Chondrocyte (in vitro differentiated cells): ENCODE results near the gene ERVH48-1. TPM values are rescaled to one million over a fixed set of nuclear protein-coding genes. Genes with fewer than 3 reads are reported as not detected.

ENCODE experiments used
- DNase-seq: peaks from one replicate; pipeline ENCODE4 v3.0.0; 2021; ENCODE audit warnings: mixed read lengths, low spot score
- H3K27ac Mint-ChIP-seq: one replicate; pipeline ENCODE4 v1.8.0; 2021; ENCODE audit warnings: mild to moderate bottlenecking, moderate library complexity, mixed read lengths; ENCODE audit not compliant: unreplicated experiment
- H3K27me3 Mint-ChIP-seq: 2 replicates; pipeline ENCODE4 v1.8.0; 2021; ENCODE audit warnings: low read depth, mixed read lengths
- H3K36me3 Mint-ChIP-seq: 2 replicates; pipeline ENCODE4 v1.8.0; 2021; ENCODE audit warnings: low read depth, mixed read lengths
- H3K4me1 Mint-ChIP-seq: 2 replicates; pipeline ENCODE4 v1.8.0; 2021; ENCODE audit warnings: low read depth, mild to moderate bottlenecking, mixed read lengths
- H3K4me3 Mint-ChIP-seq: one replicate; pipeline ENCODE4 v1.8.0; 2021; ENCODE audit warnings: mild to moderate bottlenecking, moderate library complexity, mixed read lengths; ENCODE audit not compliant: unreplicated experiment
- H3K9me3 Mint-ChIP-seq: 2 replicates; pipeline ENCODE4 v1.8.0; 2021; ENCODE audit warnings: low read depth, mixed read lengths
- total RNA-seq: library from RNA; stranded (reverse); gene quantifications from 3 replicates; pipeline ENCODE4 v1.2.1, GENCODE V29; 2021
- TF ChIP-seq, protein P1 (sequence below): fragments of 200-600 bp; sonication (generic); IDR thresholded peaks from 2 replicates; pipeline ENCODE4 v1.5.0; 2021; ENCODE audit warnings: antibody characterized with exemption, mild to moderate bottlenecking, moderate library complexity

ERVH48-1 gene
- total RNA-seq, 1 donor from 2014 or later: not detected

DNA sequence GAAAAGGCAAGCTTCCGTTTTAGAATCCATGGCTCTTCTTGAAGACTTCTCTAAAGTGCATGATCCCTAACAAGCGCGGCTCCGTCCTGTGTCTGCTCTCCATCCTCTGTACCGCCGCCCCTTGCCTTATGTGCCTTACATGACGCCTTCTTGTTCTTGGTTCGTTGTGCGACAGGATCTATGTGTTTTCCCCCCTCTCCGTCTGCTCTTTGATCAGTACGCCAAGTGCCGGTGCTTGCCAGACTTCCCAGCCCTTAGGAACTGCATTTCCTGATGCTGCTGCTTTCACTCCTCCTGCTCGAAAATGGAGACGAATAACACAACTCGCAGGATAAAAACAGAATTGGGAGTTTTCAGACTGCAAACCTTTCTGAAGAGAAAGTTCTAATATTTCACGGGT lies 19.2 kb downstream of the ERVH48-1 start:
- TF ChIP-seq, protein P1, sequence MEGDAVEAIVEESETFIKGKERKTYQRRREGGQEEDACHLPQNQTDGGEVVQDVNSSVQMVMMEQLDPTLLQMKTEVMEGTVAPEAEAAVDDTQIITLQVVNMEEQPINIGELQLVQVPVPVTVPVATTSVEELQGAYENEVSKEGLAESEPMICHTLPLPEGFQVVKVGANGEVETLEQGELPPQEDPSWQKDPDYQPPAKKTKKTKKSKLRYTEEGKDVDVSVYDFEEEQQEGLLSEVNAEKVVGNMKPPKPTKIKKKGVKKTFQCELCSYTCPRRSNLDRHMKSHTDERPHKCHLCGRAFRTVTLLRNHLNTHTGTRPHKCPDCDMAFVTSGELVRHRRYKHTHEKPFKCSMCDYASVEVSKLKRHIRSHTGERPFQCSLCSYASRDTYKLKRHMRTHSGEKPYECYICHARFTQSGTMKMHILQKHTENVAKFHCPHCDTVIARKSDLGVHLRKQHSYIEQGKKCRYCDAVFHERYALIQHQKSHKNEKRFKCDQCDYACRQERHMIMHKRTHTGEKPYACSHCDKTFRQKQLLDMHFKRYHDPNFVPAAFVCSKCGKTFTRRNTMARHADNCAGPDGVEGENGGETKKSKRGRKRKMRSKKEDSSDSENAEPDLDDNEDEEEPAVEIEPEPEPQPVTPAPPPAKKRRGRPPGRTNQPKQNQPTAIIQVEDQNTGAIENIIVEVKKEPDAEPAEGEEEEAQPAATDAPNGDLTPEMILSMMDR: no peak
- Mint-ChIP-seq H3K9me3 (no peaks in the 10 kb centered on the region), H3K27me3 (no peaks in the 10 kb centered on the region), H3K36me3 (peaks cover 25% of the 10 kb centered on the region), H3K4me3 (no peak overlapping the region), H3K27ac (no peak overlapping the region), H3K4me1 (no peaks in the 10 kb centered on the region)
- no peak for DNase-seq

DNA sequence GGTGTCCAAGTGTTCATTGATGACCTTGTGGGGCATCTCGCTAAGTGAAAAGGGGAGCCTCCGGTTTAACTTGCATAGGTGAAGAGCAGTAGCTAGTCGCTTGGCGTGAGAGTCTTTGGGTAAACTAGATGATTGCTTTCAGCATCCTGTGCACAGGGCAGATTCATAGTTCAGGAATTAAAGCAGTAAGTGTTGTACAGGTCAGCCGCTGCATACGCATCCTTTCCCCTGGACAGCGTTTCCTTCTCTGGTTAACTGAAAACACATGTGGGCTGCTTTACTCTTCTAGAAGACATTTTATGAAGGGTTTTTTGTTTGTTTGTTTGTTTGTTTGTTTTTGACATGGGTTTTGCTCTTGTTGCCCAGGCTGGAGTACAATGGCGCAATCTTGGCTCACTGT lies 20.2 kb downstream of the ERVH48-1 start:
- no peak overlapping the region for H3K4me3 Mint-ChIP-seq
- no peak overlapping the region for H3K27ac Mint-ChIP-seq
- H3K27me3 Mint-ChIP-seq: no peaks in the 10 kb centered on the region
- TF ChIP-seq, protein P1: no peak
- no peaks in the 10 kb centered on the region for H3K4me1 Mint-ChIP-seq
- peaks cover 23% of the 10 kb centered on the region for H3K36me3 Mint-ChIP-seq
- no peaks in the 10 kb centered on the region for H3K9me3 Mint-ChIP-seq
- DNase-seq: no peak

DNA sequence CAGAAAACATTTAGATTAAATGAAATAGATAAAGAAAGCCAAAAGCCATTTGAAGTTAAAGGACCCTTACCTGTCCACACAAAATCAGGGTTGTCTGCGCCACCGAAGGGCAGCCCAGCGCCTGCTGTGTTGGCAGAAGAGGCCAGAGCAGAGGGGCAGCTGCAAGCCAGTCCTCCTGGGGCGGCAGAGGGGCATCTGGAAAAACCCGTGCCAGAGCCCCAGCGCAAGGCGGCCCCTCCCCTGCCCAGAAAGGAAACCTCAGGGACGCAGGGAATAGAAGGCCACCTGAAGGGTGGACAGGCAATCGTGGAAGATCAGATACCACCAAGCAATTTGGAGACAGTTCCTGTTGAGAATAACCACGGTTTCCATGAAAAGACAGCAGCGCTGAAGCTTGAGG lies 21.6 kb downstream of the ERVH48-1 start:
- Mint-ChIP-seq H3K27me3 (no peaks in the 10 kb centered on the region), H3K36me3 (peaks cover 18% of the 10 kb centered on the region), H3K4me1 (no peaks in the 10 kb centered on the region), H3K4me3 (no peak overlapping the region), H3K9me3 (no peaks in the 10 kb centered on the region), H3K27ac (no peak overlapping the region)
- TF ChIP-seq, protein P1: no peak
- DNase-seq: no peak

DNA sequence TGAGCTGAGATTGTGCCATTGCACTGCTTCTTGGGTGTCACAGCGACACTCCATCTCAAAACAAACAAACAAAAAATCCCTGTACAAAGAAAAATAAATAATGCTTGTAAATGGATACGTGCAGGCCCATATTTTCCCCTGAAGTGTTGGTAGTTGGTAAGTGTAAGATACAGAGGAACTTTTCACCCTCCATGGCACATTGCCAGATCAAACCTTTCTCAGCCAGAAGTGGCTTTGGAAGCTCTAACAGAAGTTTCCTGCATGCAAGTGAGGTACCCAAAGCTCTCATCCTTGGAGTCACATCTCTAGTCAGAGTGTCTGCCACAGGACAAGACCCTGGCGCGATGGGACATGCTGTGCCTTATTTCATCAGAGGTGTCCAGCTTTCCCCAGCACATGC lies 25.0 kb downstream of the ERVH48-1 start:
- Mint-ChIP-seq H3K27ac (no peak overlapping the region), H3K4me3 (no peak overlapping the region), H3K9me3 (no peaks in the 10 kb centered on the region), H3K36me3 (peaks cover 22% of the 10 kb centered on the region), H3K4me1 (peaks cover 2% of the 10 kb centered on the region), H3K27me3 (no peaks in the 10 kb centered on the region)
- DNase-seq: no peak
- TF ChIP-seq, protein P1: no peak

DNA sequence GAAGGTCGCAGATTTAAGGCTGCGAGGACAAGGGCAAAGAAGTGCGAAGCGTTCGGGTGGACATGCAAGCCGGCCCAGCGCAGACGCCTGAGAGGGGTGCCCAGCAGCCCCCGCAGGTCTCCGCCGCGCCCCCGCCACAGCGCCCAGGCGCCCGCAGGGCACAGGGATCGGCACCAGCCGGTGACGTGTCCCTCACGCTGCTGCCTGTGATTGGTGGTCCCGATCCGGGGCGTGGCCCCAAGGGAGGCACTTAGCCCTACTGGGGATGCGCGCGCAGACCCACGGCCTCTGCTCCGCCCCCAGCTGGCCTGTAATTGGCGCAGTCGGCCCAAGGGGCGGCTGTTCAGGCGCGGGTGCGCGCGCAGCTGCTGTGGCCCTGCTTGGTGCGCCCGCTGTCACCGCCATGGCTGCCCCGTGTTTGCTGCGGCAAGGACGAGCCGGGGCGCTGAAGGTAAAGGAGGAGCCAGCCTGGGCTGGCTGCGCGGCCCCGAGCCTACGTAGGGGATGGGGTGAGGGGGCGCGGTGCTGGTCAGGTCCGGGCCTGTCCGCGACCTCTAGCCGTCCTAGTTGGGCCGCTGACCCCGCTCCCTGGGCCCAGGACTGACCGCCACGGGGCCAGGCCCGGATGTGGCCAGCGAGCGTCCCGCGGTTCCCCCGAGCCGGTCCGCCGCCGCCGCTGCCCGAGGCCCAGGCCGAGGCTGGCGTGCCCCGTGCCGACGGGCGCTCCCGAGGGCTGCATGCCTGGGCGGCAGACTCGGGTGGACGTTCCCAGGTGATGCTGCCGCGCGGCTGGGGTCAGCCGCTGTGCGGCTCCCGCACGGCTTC lies 32.3 kb downstream of the ERVH48-1 start, which contains the start of gene NDUFV3:
Gene NDUFV3 (plus strand): TSS at position 379 of the 825 bp plus-strand sequence. CDS start 25 bp downstream, at position 404.
- Mint-ChIP-seq H3K36me3 (peaks cover 7% of the 10 kb centered on the region), H3K4me1 (peaks cover 13% of the 10 kb centered on the region), H3K27me3 (no peaks in the 10 kb centered on the region), H3K4me3 (peak within 1 kb of the TSS; percentile 81), H3K27ac (peak within 1 kb of the TSS; percentile 99), H3K9me3 (no peaks in the 10 kb centered on the region)
- peak; percentile 98 for DNase-seq
- TF ChIP-seq, protein P1: no peak
